GM19035 (cell line): Measurements from ENCODE around the gene NIT2.
"Not testable (repeated sequence)": the region's sequence is repeated elsewhere in the genome, so short reads cannot be mapped to it uniquely, and the experiment has no call there.

Experiments
- ATAC-seq: cut with Tn5 transposase; IDR thresholded peaks from one replicate; pipeline ENCODE4 v1.9.1; 2021; ENCODE audit not compliant: unreplicated experiment

Gene NIT2

GRCh38 chr3:100334488-100335351, at the start of gene NIT2:
NIT2 (plus strand) TSS chr3:100334757; CDS start chr3:100334792, 35 bp downstream.
- peak; percentile 96 for ATAC-seq

- ATAC-seq: no peak
Measured at GRCh38 chr3:100288288-100288894, 46.2 kb upstream of the NIT2 start.

- ATAC-seq: no peak
Measured at GRCh38 chr3:100289339-100289738, 45.2 kb upstream of the NIT2 start.

GRCh38 chr3:100295089-100295488, 39.5 kb upstream of the NIT2 start:
- ATAC-seq: no peak

GRCh38 chr3:100297784-100298183, 36.8 kb upstream of the NIT2 start:
- ATAC-seq: no peak

GRCh38 chr3:100299016-100299415, 35.5 kb upstream of the NIT2 start:
- no peak for ATAC-seq

GRCh38 chr3:100306695-100307094, 27.9 kb upstream of the NIT2 start:
- no peak for ATAC-seq

GRCh38 chr3:100310355-100310965, 24.1 kb upstream of the NIT2 start:
- no peak for ATAC-seq

GRCh38 chr3:100311011-100311410, 23.5 kb upstream of the NIT2 start:
- ATAC-seq: no peak

GRCh38 chr3:100316641-100317069, 17.9 kb upstream of the NIT2 start:
- peak; percentile 66 for ATAC-seq

GRCh38 chr3:100317912-100318311, 16.6 kb upstream of the NIT2 start:
- ATAC-seq: peak; percentile 65

GRCh38 chr3:100319951-100320350, 14.6 kb upstream of the NIT2 start:
- no peak for ATAC-seq

- ATAC-seq: no peak
Measured at GRCh38 chr3:100324044-100324443, 10.5 kb upstream of the NIT2 start.

- ATAC-seq: no peak
Measured at GRCh38 chr3:100325827-100326226, 8.7 kb upstream of the NIT2 start.

- ATAC-seq: not testable (repeated sequence)
Measured at GRCh38 chr3:100327377-100327776, 7.2 kb upstream of the NIT2 start.

- ATAC-seq: no peak
Measured at GRCh38 chr3:100329800-100330489, 4.6 kb upstream of the NIT2 start.

- no peak for ATAC-seq
Measured at GRCh38 chr3:100330651-100331050, 3.9 kb upstream of the NIT2 start.

GRCh38 chr3:100331660-100332059, 2.9 kb upstream of the NIT2 start:
- no peak for ATAC-seq

- ATAC-seq: no peak
Measured at GRCh38 chr3:100333051-100333450, 1.5 kb upstream of the NIT2 start.

- peak; percentile 31 for ATAC-seq
Measured at GRCh38 chr3:100333970-100334487, 528 bp upstream of the NIT2 start.

- ATAC-seq: peak; percentile 48
Measured at GRCh38 chr3:100335434-100335833, 877 bp downstream of the NIT2 start.
